AG04450 (cell line): ENCODE data around the gene GSC2. TPM values are rescaled to one million over a fixed set of nuclear protein-coding genes. Genes with fewer than 3 reads are reported as not detected.

ENCODE experiments used
- CTCF ChIA-PET: fragments of 300-600, 350-600 bp; formaldehyde crosslinking; extraction: SDS; loops from one replicate; lab custom pipeline; 2022; ENCODE audit warnings: antibody characterized with exemption, inconsistent platforms; lab: Charles Lee
- POLR2A ChIA-PET: fragments of 350-600 bp; formaldehyde crosslinking; extraction: SDS; loops from one replicate; lab custom pipeline; 2021; ENCODE audit warnings: antibody characterized with exemption, inconsistent platforms; lab: Yijun Ruan, JAX
- DNase-seq: peaks from one replicate; pipeline ENCODE4 v3.0.0-alpha.2; 2011; ENCODE audit warnings: low read depth, low spot score
- H3K27ac ChIP-seq: one replicate; pipeline ENCODE4 v1.5.1; 2012; ENCODE audit warnings: low read depth, low read length, control low read depth
- H3K27me3 ChIP-seq: one replicate; pipeline ENCODE4 v1.6.0; 2012; ENCODE audit warnings: low read length; ENCODE audit not compliant: control insufficient read depth, insufficient read depth
- H3K4me3 ChIP-seq: 2 replicates; pipeline ENCODE4 v1.5.1; 2011; ENCODE audit warnings: mild to moderate bottlenecking, low read depth, low read length, control low read depth
- H3K9me3 ChIP-seq: 2 replicates; pipeline ENCODE4 v1.5.1; 2012; ENCODE audit warnings: low read length; ENCODE audit not compliant: control insufficient read depth, insufficient read depth
- polyA plus RNA-seq: library from polyadenylated mRNA; depleted of rRNA; stranded (reverse); fragments of >200 nt; gene quantifications from 2 replicates; pipeline ENCODE4 v1.2.3, GENCODE V29; 2011
- TF ChIP-seq, protein P1 (sequence below): IDR thresholded peaks from 2 replicates; pipeline ENCODE4 v1.5.1; 2011; ENCODE audit warnings: low read depth, low read length, control low read depth, inconsistent platforms

The GSC2 gene
- polyA plus RNA-seq, 1 experiment, result not detected

DNA sequence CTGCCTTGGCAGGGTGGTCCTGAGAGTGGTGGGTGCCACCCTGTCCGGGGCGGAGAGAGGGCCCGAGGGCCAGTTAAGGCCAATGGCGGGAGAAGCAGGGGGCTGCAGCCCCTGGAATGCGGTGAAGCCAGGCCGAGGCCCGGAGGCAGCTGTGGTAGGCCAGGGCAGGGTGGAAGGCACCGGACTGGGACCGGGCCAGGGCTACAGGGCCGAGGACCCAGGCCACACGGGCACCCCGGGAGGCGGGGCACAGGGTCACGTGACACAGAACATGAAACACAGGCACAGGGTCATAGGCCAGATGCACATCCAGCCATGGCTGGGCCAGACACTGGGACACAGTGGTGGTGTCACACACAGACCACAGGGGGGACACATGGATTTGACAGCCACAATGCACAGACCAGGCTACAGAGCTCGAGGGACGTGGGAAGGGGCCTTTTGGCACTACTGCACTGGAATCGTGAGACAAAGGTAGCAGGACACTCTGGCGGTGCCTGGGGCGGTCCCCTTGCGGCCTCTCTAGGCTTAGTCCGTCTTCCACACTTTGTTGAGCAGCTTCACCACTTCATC lies 25.6 kb upstream of the GSC2 start:
- CTCF ChIA-PET, result interaction anchor here (2.1 kb wide), 1 partner anchor 454 kb away, joined by 5 read pairs; no protein-coding TSS in a partner anchor
- TF ChIP-seq, protein P1, sequence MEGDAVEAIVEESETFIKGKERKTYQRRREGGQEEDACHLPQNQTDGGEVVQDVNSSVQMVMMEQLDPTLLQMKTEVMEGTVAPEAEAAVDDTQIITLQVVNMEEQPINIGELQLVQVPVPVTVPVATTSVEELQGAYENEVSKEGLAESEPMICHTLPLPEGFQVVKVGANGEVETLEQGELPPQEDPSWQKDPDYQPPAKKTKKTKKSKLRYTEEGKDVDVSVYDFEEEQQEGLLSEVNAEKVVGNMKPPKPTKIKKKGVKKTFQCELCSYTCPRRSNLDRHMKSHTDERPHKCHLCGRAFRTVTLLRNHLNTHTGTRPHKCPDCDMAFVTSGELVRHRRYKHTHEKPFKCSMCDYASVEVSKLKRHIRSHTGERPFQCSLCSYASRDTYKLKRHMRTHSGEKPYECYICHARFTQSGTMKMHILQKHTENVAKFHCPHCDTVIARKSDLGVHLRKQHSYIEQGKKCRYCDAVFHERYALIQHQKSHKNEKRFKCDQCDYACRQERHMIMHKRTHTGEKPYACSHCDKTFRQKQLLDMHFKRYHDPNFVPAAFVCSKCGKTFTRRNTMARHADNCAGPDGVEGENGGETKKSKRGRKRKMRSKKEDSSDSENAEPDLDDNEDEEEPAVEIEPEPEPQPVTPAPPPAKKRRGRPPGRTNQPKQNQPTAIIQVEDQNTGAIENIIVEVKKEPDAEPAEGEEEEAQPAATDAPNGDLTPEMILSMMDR, result no peak

DNA sequence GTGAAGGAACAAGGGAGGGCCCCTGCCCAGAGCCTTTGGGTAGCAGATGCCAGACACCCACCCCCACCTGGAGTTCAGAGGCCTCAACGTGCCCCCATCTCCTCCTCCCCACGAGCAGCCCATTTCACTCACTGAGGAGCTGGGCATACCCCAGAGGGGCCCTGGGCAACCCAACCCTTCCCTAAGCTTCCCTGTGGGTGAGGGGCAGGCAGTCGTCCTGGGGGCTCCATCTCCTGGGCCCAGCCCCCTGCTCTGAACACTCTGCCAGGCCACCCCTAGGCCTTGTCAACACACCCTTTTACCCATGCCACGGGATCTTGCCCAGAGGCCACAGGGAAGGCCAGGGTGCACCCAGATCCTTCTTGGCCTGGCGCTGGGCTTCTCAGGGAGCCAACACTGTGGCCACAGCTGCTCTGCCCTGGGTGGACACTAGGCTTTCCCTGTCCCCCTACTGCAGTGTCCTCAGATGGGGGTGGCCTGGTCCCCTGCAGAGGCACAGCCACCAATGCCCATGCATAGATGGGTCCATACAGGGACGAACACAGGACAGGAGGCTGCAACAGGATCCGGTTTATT lies 25.0 kb upstream of the GSC2 start:
- Histone ChIP-seq H3K9me3 (no peaks in the 10 kb centered on the region; the same call in 1 of the 2 replicates), H3K4me3 (no peak overlapping the region), H3K27ac (peak overlapping the region; percentile 57), H3K27me3 (no peaks in the 10 kb centered on the region)
- POLR2A ChIA-PET, result interaction anchor here (0.7 kb wide), 1 partner anchor 71 kb away, joined by 4 read pairs; no protein-coding TSS in a partner anchor
- DNase-seq, result no peak
- TF ChIP-seq, protein P1, result no peak
- CTCF ChIA-PET, result interaction anchor here (2.1 kb wide), 1 partner anchor 455 kb away, joined by 5 read pairs; no protein-coding TSS in a partner anchor

More for the DNA sequence above, 25.6 kb upstream of the GSC2 start:
- no peak overlapping the region for H3K27ac ChIP-seq
- no peak for DNase-seq
- H3K4me3 ChIP-seq, result no peak overlapping the region
- POLR2A ChIA-PET, result interaction anchor here (0.6 to 0.7 kb wide), 2 partner anchors 72 to 137 kb away, joined by 4 to 5 read pairs; no protein-coding TSS in a partner anchor
- no peaks in the 10 kb centered on the region for H3K27me3 ChIP-seq
- H3K9me3 ChIP-seq, result no peaks in the 10 kb centered on the region; the same call in 1 of the 2 replicates

DNA sequence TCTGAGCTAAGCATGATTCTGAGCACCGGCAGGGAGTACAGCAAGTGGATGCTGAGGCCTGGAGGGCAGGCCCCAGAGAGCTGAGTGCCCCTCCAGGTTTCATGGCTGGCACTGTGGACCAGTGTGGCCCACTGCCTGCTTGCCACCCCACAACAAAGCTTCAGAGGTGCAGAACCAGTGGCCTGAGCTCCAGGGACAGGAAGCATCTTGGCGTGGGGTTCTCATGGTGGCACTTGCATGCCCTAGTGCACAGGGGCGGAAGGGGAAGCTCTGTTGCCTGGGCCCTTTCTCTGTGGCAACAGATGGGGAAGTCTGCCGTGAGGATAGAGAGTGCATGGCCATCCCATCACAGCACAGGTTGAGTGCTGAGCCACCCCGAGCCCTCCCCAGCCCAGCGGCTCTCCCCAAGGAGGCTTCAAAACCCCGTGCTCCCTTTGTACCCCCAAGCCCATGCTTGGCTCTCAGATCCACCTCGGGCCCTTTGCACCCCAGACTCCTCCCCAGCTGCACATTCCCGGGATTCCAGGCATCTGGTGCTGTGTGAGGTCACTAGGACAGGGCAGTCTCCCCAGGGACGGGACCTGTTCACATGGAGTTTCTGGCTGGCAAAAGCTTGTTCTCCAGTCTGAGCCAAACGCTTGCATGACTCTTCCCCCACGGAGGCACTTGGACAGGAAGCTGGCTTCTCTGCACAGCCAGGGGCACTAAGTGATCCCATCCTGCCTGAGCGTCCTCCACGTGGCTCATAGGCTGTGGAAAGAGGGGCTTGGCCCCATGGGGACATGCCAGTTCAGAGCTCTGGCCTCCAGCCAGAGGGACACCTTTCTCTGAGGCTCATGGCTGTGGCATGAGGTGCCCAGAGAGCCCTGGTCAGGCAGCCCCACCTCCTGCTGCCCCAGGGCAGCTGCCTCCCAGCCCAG lies 24.3 kb upstream of the GSC2 start:
- H3K27me3 ChIP-seq, result peaks cover 3% of the 10 kb centered on the region
- TF ChIP-seq, protein P1, result no peak
- H3K9me3 ChIP-seq, result no peaks in the 10 kb centered on the region; the same call in 1 of the 2 replicates
- DNase-seq, result no peak
- no peak overlapping the region for H3K4me3 ChIP-seq
- H3K27ac ChIP-seq, result peak overlapping the region; percentile 57
- POLR2A ChIA-PET, result interaction anchor here (0.7 to 1.2 kb wide), 2 partner anchors 53 to 70 kb away, joined by 3 to 4 read pairs; partner anchors contain the start of gene DGCR2
- CTCF ChIA-PET, result interaction anchor here (2.1 kb wide), 1 partner anchor 456 kb away, joined by 5 read pairs; no protein-coding TSS in a partner anchor

DNA sequence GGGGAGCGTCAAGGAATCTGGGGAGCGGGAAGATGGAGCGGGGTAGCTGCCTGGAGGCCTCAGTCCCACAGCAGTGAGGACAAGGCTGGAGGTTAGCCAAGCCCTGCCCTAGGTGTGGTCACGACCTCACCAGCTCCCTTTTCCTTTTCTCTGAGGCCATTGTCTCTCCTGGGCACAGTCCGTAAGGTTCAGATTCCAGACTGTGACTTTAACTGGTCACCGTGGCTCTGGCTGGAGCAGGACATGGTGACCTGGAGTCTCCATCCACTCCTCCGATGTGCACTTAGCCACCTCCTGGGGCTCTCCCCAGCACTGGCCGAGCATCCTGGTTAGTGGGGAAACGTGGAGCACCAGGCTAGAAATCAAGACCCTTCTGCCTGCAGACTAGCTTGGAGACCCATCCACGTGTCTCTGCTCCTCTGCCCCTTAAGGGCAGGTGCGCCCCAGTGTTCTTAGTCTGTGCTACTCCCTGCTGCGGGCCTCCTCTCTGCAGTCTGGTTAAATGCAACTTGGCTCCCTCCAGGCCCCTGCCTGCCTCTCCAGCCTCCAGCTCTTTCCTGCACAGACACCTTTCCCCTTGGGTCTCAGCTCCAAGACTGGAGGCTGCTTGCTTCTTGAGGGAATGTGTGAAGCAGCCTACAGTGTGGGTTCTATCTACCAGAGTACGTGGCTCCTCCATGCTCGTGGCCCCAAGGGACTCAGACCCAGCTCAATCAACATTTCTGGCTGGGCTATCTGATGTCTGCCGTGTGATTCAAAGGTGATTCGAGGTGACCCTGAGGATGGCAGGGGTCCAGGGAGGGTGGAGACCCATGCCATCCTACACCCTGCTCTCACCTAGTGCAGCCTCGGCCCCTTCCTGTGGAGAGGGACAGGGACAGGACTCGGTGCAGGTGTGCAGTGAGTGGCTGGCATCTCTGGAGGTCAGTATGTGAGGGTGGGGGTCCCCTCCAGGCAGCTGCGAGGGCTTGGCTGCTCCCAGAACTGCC lies 23.2 kb upstream of the GSC2 start:
- POLR2A ChIA-PET, result interaction anchor here (1.2 kb wide), 1 partner anchor 52 kb away, joined by 3 read pairs; the partner anchor contains the start of gene DGCR2
- Histone ChIP-seq H3K27me3 (peaks cover 11% of the 10 kb centered on the region), H3K4me3 (peak overlapping the region; percentile 86), H3K9me3 (no peaks in the 10 kb centered on the region; the same call in 1 of the 2 replicates), H3K27ac (peak overlapping the region; percentile 57)
- no peak for DNase-seq
- TF ChIP-seq, protein P1, result no peak
- CTCF ChIA-PET, result interaction anchor here (2.1 kb wide), 1 partner anchor 457 kb away, joined by 5 read pairs; no protein-coding TSS in a partner anchor
